Occipital lobe (tissue), 2 donors: Measurements from ENCODE around the gene SCFD1. TPM values are rescaled to one million over a fixed set of nuclear protein-coding genes. Genes with fewer than 3 reads are reported as not detected.
"Not testable (repeated sequence)": the region's sequence is repeated elsewhere in the genome, so short reads cannot be mapped to it uniquely, and the experiment has no call there.

Experiments used
- DNase-seq: peaks from one replicate; lab custom pipeline; 2025; lab: John Stamatoyannopoulos, UW
- total RNA-seq: library from RNA; depleted of rRNA; stranded (reverse); fragments of >200 nt; gene quantifications from one replicate; pipeline ENCODE4 v1.2.3, GENCODE V29; 2014

The SCFD1 gene
- total RNA-seq, 1 donor from 2014 or later: 195 TPM

- no peak for DNase-seq
Observed at GRCh38 chr14:30610787-30611343, 11.3 kb upstream of the SCFD1 start.

GRCh38 chr14:30614155-30614554 is 8.0 kb upstream of the SCFD1 start:
- DNase-seq: no peak

- DNase-seq: no peak
Observed at GRCh38 chr14:30620178-30620577, 1.9 kb upstream of the SCFD1 start.

GRCh38 chr14:30621354-30621939 is 672 bp upstream of the SCFD1 start:
- DNase-seq: no peak

GRCh38 chr14:30623412-30624131 is 1.5 kb downstream of the SCFD1 start:
- no peak for DNase-seq

GRCh38 chr14:30624132-30624423 is 2.0 kb downstream of the SCFD1 start:
- no peak for DNase-seq

- no peak for DNase-seq
Observed at GRCh38 chr14:30625533-30625932, 3.4 kb downstream of the SCFD1 start.

- DNase-seq: not testable (repeated sequence)
Observed at GRCh38 chr14:30629432-30629831, 7.3 kb downstream of the SCFD1 start.

GRCh38 chr14:30630248-30630647 is 8.1 kb downstream of the SCFD1 start:
- DNase-seq: no peak

GRCh38 chr14:30632730-30633129 is 10.6 kb downstream of the SCFD1 start:
- DNase-seq: no peak

- DNase-seq: no peak
Observed at GRCh38 chr14:30638926-30639325, 16.8 kb downstream of the SCFD1 start.

- no peak for DNase-seq
Observed at GRCh38 chr14:30641207-30641606, 19.1 kb downstream of the SCFD1 start.

GRCh38 chr14:30644462-30644861 is 22.3 kb downstream of the SCFD1 start:
- not testable (repeated sequence) for DNase-seq

- DNase-seq: no peak
Observed at GRCh38 chr14:30645600-30645999, 23.5 kb downstream of the SCFD1 start.

GRCh38 chr14:30648471-30648870 is 26.4 kb downstream of the SCFD1 start:
- no peak for DNase-seq

GRCh38 chr14:30651937-30652336 is 29.8 kb downstream of the SCFD1 start:
- DNase-seq: no peak

GRCh38 chr14:30655124-30655523 is 33.0 kb downstream of the SCFD1 start:
- no peak for DNase-seq

- no peak for DNase-seq
Observed at GRCh38 chr14:30655658-30656057, 33.5 kb downstream of the SCFD1 start.

GRCh38 chr14:30656190-30656632 is 34.1 kb downstream of the SCFD1 start:
- DNase-seq: no peak

- DNase-seq: no peak
Observed at GRCh38 chr14:30657050-30657449, 34.9 kb downstream of the SCFD1 start.

- no peak for DNase-seq
Observed at GRCh38 chr14:30657606-30658163, 35.6 kb downstream of the SCFD1 start.

GRCh38 chr14:30658645-30659044 is 36.5 kb downstream of the SCFD1 start:
- DNase-seq: no peak

GRCh38 chr14:30669594-30669993 is 47.5 kb downstream of the SCFD1 start:
- no peak for DNase-seq
